ACC112 (cell line): ENCODE results near the gene NEK9.

Experiments used
- H2AFZ ChIP-seq: fragments of 200-600 bp; sonication (generic); one replicate; pipeline ENCODE4 v1.6.0; 2017; ENCODE audit warnings: antibody characterized with exemption, low read length; ENCODE audit not compliant: unreplicated experiment
- H3K27ac ChIP-seq: fragments of 200-600 bp; sonication (generic); 2 replicates; pipeline ENCODE4 v1.5.1; 2014; ENCODE audit warnings: low read depth, mild to moderate bottlenecking, antibody characterized with exemption, low read length, moderate library complexity
- H3K27me3 ChIP-seq: fragments of 200-600 bp; sonication (generic); 2 replicates; pipeline ENCODE4 v1.6.1; 2014; ENCODE audit warnings: mild to moderate bottlenecking, antibody characterized with exemption, low read length, moderate library complexity, mixed read lengths; ENCODE audit not compliant: insufficient read depth
- H3K36me3 ChIP-seq: fragments of 200-600 bp; sonication (generic); 2 replicates; pipeline ENCODE4 v1.6.1; 2016; ENCODE audit warnings: mild to moderate bottlenecking, antibody characterized with exemption, low read length, moderate library complexity, mixed read lengths; ENCODE audit not compliant: insufficient read depth
- H3K4me1 ChIP-seq: fragments of 200-600 bp; sonication (generic); one replicate; pipeline ENCODE4 v1.6.1; 2016; ENCODE audit warnings: low read length, mixed read lengths; ENCODE audit not compliant: insufficient read depth, unreplicated experiment, control insufficient read depth
- H3K4me3 ChIP-seq: fragments of 200-600 bp; sonication (generic); 2 replicates; pipeline ENCODE4 v1.5.1; 2014; ENCODE audit warnings: mild to moderate bottlenecking, low read depth, low read length
- H3K79me2 ChIP-seq: fragments of 200-600 bp; sonication (generic); one replicate; pipeline ENCODE4 v1.6.0; 2016; ENCODE audit warnings: low read length; ENCODE audit not compliant: control insufficient read depth, unreplicated experiment, insufficient read depth

The NEK9 gene

DNA sequence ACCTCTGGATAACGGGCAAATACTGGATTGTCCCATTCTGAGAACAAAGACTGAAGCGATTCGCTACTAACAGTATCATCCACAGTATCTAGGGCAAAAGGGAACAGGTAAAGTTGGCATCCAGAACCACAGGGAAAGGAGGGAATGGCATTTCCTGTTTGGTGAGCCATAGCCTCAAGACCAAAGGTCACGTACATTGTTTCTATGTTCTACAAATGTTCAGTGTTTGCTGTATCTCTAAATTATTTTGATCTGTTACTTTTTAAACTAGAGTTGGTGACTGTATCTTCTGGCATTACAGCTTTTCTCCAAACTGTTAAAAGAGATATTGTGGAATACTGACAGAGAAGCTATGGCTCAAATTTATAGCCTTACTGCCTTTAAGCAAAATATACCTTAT, 85.2 kb downstream of the NEK9 start:
- peak overlapping the region; percentile 5; the same call in 1 of the 2 replicates for H3K27ac ChIP-seq

DNA sequence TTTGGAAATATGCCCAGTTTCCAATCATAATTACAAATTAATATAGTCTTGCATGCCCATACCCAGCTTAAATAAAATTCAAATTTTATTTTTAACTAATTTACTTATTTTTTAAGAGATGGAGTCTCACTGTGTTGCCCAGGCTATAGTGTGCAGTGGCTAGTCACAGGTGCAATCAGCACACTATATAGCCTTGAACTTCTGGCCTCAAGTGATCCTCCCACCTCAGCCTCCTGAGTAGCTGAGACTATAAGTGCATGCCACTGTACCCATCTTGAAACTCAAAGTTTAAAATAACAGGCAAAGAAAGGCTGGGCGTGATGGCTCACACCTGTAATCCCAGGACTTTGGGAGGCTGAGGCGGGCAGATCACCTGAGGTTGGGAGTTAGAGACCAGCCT, 85.9 kb downstream of the NEK9 start:
- Histone ChIP-seq H3K27ac (no peak overlapping the region), H3K79me2 (peaks cover 25% of the 10 kb centered on the region), H3K4me1 (peaks cover 35% of the 10 kb centered on the region), H3K27me3 (no peaks in the 10 kb centered on the region), H3K4me3 (no peak overlapping the region), H2AFZ (no peak overlapping the region), H3K36me3 (peaks cover 19% of the 10 kb centered on the region)

More for the DNA sequence above, 85.2 kb downstream of the NEK9 start:
- Histone ChIP-seq H3K4me3 (no peak overlapping the region), H3K27me3 (no peaks in the 10 kb centered on the region), H2AFZ (no peak overlapping the region), H3K36me3 (peaks cover 18% of the 10 kb centered on the region), H3K79me2 (peaks cover 32% of the 10 kb centered on the region), H3K4me1 (peaks cover 40% of the 10 kb centered on the region)

DNA sequence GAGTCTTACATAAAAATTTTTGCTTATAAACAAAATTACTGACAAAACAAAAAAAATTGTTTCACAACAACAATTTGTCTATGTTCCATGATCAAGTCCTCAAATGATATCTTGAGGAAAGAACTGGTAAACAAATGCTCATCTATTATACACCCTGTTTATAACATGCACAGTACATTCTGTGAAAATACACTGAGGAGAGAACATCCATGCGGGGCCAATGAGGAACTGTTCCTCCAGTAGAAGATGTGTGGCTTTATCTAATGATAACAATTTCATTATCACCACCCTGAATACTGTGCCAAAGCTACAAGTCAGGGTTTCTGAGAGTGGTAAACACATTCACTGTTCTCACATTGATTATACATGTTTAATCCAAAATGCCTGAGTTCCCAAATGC, 86.3 kb downstream of the NEK9 start:
- Histone ChIP-seq H3K4me3 (no peak overlapping the region), H3K79me2 (peaks cover 24% of the 10 kb centered on the region), H3K27ac (no peak overlapping the region), H3K4me1 (peaks cover 33% of the 10 kb centered on the region), H3K27me3 (no peaks in the 10 kb centered on the region), H3K36me3 (peaks cover 22% of the 10 kb centered on the region), H2AFZ (no peak overlapping the region)

DNA sequence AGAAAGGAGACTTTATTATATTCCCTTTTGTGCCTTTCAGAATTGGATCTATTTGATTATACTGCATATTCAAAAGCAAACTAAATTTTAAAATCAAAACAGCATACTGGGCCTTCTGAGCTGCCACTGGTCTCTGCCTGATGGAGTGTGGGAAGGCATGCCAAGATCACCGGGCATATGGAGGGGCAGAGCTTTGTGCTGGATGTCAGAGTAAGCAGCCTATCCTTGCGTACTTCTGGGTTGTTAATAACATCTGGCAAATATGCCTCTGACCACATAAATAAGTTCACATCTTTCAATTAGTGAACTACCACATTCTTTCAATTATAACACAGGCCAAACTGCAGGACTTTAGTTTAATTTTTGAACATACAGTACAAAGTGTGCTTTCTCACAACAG, 93.9 kb downstream of the NEK9 start:
- H3K36me3 ChIP-seq = peaks cover 26% of the 10 kb centered on the region; the same call in 1 of the 2 replicates

DNA sequence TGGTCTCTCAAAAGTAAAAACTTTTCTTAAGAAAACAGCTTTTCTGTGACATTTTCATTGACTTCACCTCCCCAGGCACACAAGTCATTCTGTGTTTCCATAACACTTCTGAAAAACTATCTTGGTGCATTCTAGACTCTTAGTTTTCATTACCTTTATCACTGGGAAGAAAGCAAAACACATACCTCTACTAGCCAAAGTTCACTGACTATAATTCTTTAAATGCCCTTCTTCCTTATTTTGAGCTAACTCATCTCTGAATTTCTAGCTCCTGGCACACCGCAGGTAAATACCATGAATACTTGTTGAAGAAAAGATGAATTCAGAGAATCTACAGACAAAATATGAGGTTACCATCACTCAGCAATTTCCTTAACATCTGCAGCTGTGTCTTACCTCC, 96.7 kb downstream of the NEK9 start:
- Histone ChIP-seq H3K79me2 (no peaks in the 10 kb centered on the region), H3K27ac (no peak overlapping the region), H3K36me3 (peaks cover 31% of the 10 kb centered on the region), H3K4me3 (no peak overlapping the region), H3K4me1 (peaks cover 4% of the 10 kb centered on the region), H2AFZ (no peak overlapping the region), H3K27me3 (no peaks in the 10 kb centered on the region)

More for the DNA sequence above, 93.9 kb downstream of the NEK9 start:
- Histone ChIP-seq H3K79me2 (no peaks in the 10 kb centered on the region), H2AFZ (no peak overlapping the region), H3K4me3 (no peak overlapping the region), H3K27me3 (no peaks in the 10 kb centered on the region), H3K4me1 (no peaks in the 10 kb centered on the region), H3K27ac (no peak overlapping the region)
